Stimulated activated CD4-positive, alpha-beta T cell treated with anti-CD3 and anti-CD28 coated beads, Interleukin-1b, Interleukin-23, amount 100 ng/mL, for 24 hours (primary cell): Measurements from ENCODE around the gene C2orf76.

Experiments
- DNase-seq, 4 experiments: peaks; one replicate each; pipeline ENCODE4 v3.0.0-alpha.2; 2020; ENCODE audit warnings: low read depth in 4 of 4, low spot score in 1 of 4

C2orf76 gene

DNA sequence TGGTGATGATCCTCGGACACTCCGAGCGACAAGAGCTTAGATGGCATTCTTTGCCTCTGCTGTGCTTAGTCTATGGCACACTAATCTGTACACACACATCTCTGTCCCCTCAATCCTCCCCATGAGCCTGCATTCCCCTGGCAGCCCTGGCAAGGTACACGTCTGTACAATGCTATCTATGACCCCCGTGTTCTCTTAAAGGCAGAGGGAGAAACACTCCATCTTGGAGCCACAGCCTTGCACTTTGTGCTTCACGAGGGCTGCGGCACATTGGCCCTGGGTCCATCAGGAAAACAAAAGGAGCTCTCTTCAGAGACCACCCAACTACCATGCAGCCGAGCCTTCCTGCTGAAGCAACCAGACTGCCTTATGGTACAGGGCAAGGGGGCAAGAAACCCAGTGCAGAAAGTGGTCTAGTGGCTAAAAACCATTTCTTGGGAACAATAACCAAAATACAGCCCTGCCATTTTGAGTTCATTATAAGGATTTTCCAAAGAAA, 100.5 kb downstream of the C2orf76 start:
- DNase-seq: no peak

DNA sequence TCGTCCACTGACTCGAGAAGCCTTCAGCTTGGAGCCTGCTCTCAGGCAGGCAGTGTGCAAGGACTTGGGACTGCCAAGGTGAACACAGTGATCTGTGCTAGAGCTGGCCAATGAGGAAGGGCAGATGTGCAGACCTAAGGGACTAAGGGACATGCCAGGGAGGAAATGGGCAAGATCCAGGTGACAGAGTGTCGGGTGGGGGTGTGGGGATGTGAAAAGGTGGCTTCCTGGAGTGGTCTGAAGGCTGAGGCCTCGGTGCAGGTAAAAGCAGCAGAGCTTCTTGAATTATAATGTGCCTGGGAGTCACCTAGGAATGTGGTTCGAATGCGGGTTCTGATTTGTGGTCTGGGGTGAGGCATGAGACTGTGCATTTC, 101.0 kb downstream of the C2orf76 start:
- no peak for DNase-seq

DNA sequence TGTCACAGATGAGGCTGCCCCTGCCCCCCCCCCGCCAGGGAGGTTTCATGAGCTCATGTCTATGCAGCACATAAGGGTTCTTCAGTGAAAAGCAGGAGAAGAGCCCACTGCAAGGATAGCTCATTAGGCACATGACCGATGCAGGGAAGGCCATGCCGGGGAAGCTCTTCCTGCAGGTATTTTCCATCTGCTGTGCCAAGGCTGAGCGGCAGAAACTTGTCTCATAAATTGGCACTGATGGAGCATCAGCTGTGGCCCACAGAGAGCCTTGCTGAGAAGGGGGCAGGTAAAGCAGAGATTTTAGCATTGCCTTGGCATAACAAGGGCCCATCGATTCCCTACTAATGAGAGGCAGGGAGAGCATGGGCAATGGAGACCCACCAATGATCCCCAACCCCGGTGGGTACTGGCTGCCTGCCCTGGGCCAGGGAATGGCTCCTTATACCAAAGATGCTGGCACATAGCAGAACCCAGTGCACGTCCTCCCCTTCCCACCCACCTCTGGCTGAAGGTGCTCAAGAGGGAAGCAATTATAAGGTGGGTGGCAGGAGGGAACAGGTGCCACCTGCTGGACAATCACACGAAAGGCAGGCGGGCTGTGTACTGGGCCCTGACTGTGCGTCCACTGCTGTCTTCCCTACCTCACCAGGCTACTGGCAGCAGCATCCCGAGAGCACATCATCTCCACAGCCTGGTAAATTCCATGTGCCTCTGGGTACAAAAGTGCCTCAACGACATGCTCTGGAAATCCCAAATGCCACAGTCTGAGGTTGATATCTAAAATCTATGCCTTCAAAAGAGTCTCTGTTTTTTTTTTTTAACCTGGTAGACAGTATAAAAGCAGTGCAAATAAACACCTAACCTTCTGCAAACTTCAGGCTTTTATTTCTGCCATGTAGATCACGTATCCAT, 101.6 kb downstream of the C2orf76 start:
- peak in 2 of 4 experiments; percentile 4 to 14 for DNase-seq

GRCh38 chr2:119263656-119264055, 103.0 kb downstream of the C2orf76 start:
- no peak for DNase-seq

DNA sequence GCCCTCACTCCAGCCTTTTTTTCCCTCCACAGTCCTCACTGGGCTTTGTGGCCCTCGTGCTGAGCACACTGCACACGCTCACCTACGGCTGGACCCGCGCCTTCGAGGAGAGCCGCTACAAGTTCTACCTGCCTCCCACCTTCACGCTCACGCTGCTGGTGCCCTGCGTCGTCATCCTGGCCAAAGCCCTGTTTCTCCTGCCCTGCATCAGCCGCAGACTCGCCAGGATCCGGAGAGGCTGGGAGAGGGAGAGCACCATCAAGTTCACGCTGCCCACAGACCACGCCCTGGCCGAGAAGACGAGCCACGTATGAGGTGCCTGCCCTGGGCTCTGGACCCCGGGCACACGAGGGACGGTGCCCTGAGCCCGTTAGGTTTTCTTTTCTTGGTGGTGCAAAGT, 103.6 kb downstream of the C2orf76 start:
- no peak for DNase-seq

DNA sequence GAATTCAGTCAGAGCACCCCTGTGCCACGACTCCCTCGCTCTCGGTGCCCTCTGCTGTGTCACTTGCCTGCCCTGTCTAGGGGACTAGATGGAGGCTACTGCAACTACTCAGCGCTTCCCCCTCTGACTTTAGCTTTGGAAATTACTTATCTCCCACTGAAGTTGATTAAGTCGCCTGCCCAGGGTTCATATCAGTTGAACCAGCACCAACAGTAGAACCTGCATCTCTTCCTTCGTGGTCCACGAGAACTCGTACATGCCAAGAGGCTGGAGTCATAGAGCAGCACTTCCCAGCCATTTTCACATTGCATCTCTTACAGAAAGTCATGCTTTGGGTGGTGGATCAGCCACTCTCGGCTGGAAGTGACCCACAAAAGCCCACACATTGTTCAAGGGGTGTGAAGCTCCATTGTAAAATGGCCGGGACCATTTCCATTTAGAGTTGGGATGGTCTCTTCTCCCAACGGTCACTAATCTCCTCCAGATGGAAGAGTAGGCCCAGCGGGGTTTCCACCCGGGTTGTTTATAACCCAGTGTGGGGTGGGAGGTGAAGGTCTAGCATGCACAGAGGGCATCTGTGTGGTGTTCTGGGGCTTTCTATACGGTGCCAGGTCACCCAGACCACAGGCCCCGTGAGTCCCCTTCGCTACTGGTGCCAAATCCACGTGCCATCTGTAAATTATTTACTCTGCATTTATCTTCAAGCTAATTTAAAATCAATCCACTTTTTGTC, 105.0 kb downstream of the C2orf76 start:
- no peak for DNase-seq

DNA sequence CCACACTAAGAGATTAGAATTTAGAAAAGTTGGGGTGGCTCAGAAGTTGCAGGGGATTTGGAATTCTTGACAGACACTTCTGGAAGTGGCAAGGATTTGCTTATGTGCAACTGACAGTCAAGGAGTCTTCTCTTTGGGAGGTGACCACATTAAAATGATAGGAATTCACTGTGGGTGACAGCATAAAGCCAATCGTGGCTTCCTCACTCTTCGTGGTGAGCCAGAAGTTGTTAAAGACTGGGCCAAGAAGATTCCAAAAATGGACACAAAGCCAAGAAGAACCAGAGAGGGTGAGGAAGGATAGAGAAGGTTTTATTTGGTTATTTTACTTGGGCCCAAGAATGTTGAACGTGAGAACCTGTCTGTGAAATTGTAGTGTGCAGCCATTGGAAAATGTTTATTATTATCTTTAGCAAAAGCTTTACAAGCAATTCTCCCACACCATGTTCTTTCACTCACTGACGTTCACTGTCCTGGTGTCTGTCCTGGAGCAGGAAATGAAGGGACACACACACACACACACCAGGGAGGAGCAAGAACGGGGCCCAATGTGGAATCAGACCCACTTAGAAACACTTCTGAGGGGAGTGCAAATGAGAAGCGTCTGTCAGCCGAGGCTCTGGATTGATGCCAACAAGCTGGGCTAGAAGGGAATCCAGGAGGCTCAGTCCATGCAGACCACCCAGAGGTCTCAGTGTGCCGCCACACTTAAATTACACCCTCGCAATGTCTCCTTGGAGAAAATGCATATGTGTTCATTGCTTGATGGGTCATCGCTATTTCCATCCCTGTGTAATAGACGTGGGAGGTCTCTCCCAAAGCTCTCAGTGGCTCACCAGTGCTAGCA, 105.8 kb downstream of the C2orf76 start:
- no peak for DNase-seq

DNA sequence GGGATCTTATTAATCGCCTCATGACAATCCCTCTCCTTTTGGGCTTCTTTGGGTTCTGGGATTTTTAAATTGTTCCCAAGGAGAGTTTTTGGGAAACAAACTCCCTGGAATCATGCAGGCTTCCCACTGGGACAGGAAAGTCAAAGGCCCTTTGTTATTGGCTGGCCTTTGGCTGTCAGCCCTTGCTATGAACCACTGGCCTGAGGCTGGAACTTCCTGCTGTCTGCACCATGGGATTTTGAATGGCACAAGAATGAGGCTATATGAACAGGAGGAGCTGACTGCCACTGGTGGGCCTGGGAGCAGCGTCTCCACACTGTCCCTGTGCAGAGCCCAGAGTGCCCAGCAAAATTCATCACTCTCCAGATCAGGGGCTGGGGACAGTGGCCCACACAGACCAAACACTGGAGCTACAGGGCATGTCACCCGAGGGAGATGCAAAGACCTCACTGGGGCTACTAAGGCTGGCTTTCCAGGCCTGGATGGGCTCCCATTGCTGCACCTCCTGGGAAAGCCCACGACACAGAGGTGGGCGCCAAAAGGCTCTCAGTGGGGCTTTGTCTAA, 107.3 kb downstream of the C2orf76 start:
- DNase-seq: no peak

DNA sequence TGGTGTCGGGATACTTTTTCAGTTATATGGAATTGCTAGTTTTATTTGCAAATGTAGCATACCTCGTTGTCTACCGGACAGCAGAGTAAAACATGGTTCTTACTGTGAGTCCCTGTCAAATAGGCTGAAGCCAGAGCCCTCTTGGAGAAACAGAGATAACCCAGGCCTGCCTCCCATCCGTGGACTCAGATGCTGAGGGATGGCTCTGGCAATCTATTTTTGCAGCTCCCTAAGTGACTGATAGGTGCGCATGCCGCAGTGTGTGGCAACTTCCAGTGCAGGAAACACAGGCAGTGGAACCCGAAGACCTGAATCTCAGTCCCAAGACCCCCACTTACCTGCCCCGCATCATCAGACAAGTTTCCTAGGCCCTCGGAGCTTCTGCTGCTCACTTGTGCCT, 109.4 kb downstream of the C2orf76 start:
- DNase-seq: no peak

- DNase-seq: no peak
These were observed 110.1 kb downstream of the C2orf76 start for GRCh38 chr2:119256582-119256921.

- no peak for DNase-seq
These were observed 110.7 kb downstream of the C2orf76 start for GRCh38 chr2:119255760-119256581.

- no peak for DNase-seq
These were observed 112.0 kb downstream of the C2orf76 start for GRCh38 chr2:119254601-119255080.

DNA sequence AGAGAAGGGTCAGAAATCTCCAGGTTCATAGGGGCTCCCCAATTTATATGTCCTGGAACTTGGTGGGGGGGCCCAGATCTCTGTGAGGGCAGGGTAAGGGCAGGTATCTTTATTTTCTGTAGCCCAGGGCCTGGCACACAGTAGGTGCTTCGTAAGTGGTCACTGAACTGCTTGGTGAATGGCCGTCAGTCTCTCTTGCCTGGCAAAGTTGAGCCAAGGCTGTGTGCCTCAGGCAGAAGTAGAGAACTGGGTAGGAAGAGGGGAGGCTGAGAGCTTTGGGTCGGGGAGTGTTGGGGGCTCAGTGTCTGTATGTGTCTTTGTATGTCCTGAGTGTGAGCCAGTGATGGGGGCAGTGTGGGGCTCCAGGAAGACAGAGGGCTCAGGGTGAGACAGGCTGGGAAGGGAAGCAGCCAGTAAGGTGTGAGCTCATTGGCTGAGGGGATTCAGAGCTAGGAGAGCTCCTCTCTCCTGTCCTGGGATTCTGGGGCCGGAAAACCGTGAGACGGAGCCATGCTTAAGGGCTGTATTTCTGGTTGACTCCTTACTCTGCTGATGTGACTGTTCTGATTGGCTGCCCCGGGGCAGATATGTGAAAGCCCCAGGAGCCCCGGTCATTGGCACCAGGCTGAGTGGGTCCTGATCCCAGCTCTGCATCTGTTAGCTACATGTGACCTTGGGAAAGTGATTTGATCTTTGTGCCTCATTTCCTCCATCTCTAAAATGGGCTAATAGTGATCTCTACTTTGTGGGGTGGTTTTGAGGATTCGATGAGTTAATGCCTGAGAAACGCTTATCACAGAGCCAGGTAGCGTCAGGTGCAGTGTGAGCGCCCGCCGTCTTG, 112.7 kb downstream of the C2orf76 start:
- no peak for DNase-seq

DNA sequence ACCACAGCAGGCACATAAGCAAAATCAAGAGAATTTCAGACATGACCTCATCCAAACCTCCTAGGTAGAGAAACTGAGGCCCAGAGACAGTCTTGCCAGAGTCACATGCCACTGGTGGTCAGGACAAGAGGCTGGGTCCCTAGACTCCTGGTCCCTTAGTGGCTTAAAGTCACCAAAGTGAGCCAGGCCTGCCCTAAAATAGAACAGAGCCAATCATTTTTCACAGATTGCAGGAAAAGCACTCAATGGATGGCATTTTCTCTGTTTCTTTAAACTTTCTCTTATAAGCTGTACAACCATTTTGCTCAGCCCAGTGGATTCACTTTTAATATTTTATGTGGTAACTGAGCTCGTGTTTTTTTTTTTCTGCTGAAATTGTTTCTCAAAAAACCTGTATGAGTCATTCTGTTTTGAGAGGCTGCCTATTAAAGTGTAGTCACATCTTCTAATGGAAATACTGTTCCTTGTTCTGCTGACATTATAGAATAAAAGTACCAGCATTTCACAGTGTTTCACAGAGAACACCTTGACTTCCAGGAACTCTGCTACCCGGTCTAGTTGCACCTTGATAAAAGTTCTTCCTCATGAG, 113.4 kb downstream of the C2orf76 start:
- no peak for DNase-seq
